ENCODE measurements around the gene BCS1L. TPM values are rescaled to one million over a fixed set of nuclear protein-coding genes. Genes with fewer than 3 reads are reported as not detected.

Gene BCS1L
- total and polyA plus RNA-seq, 8 donors = 2.3 to 77.3 (median 19.5) TPM

DNA sequence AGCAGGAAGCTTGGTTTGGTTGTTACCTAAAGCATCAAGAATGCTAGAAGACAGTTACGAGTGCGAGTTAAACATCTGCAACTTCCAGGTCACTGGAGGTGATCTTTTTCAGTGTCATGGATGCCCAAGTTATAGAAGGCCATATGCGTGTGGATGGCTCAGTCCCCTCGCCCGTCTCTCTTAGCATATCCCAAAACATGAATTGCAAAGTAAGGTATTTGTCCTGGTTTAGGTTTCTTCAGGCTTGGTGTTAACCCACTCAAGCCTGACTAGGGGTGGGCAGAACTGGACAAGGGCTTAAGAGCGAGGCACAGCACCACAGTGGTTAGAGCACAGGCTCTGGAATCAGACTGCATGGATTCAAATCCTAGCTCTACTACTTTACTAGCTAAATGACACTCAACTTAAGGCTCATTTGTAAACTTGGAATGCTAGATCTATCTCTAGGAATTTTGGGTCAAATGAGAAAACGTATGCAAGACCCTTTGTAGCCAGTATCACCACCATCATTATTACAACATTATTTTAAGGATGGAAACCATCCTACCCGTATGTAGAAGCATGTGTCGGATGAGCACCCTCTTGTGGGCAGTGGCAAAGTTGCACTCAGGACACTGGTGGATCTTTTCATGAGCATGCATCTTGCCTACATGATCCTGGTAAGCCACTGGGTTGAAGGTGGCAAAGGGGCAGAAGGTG lies 11.2 kb upstream of the BCS1L start:
- DNase-seq = peak; percentile 51 to 79
- intact Hi-C loops (cut with DNase I; ENCODE audit: low total_unique reads) = no loop called here
- Histone ChIP-seq H3K9me3 (no peaks in the 10 kb centered on the region), H3K36me3 (peaks cover 82 to 99% (median 98%) of the 10 kb centered on the region in 4 donors), H3K4me1 (no peaks in the 10 kb centered on the region), H3K27me3 (no peaks in the 10 kb centered on the region), H3K27ac (no peak overlapping the region), H3K4me3 (no peak overlapping the region)
- TF ChIP-seq, protein P1, sequence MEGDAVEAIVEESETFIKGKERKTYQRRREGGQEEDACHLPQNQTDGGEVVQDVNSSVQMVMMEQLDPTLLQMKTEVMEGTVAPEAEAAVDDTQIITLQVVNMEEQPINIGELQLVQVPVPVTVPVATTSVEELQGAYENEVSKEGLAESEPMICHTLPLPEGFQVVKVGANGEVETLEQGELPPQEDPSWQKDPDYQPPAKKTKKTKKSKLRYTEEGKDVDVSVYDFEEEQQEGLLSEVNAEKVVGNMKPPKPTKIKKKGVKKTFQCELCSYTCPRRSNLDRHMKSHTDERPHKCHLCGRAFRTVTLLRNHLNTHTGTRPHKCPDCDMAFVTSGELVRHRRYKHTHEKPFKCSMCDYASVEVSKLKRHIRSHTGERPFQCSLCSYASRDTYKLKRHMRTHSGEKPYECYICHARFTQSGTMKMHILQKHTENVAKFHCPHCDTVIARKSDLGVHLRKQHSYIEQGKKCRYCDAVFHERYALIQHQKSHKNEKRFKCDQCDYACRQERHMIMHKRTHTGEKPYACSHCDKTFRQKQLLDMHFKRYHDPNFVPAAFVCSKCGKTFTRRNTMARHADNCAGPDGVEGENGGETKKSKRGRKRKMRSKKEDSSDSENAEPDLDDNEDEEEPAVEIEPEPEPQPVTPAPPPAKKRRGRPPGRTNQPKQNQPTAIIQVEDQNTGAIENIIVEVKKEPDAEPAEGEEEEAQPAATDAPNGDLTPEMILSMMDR (IDR thresholded peaks at IDR 0.05) = peak in 5 of 7 experiments; percentile 57 to 78 (median 70)
- TF ChIP-seq POLR2AphosphoS5 (IDR thresholded peaks at IDR 0.05) (peak in 1 of 3 donors; percentile 31), POLR2A (IDR thresholded peaks at IDR 0.05) (no peak), EP300 (IDR thresholded peaks at IDR 0.05) (no peak)
- WGBS, 5 donors = 68 to 72% (median 72%) methylated on average over 9 of the region's 9 CpGs

DNA sequence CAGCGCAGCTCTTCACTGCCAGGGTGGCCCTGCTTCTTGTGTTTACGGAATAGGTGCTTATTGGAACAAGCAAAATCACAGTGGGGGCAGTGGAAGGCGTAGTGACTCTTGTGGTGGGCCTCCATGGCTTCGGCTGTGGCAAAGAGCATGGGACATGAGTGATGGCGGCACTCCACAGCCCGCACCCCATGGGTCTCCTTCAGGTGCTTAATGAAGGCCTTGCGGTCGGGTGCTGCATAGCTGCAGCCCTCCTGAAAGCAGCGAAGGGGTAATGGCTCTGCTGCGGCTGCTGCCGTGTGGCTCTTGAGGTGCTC lies 10.7 kb upstream of the BCS1L start:
- no peak for DNase-seq
- WGBS, 5 donors = 89 to 93% (median 89%) methylated on average over 11 of the region's 11 CpGs
- Histone ChIP-seq H3K36me3 (peaks cover 76 to 99% (median 98%) of the 10 kb centered on the region in 4 donors), H3K9me3 (no peaks in the 10 kb centered on the region), H3K4me3 (no peak overlapping the region), H3K27ac (no peak overlapping the region), H3K27me3 (no peaks in the 10 kb centered on the region), H3K4me1 (no peaks in the 10 kb centered on the region)
- TF ChIP-seq POLR2AphosphoS5 (IDR thresholded peaks at IDR 0.05) (no peak), POLR2A (IDR thresholded peaks at IDR 0.05) (no peak), EP300 (IDR thresholded peaks at IDR 0.05) (no peak)
- TF ChIP-seq, protein P1 (IDR thresholded peaks at IDR 0.05) = no peak
- intact Hi-C loops (cut with DNase I; ENCODE audit: low total_unique reads) = no loop called here

DNA sequence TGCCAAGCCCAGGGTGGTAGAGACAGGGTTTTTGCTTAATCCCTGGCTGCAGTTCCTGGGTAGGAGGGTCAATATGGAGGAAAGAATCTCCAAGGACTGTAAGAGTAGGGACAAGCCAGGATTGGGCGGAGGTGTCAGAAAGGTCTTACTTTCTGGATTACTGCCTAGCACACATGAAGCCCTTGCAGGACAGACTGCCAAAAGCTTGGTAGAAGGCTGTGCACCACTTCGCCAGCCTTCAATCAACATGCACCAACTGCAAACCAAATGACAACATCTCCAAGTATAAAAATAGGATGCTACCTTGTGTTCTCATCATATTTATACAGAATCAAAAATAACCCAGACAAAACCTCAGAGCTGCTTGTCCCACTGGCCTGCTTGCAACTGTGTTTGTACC lies 3.7 kb upstream of the BCS1L start:
- Histone ChIP-seq H3K4me1 (peaks cover 15 to 30% (median 25%) of the 10 kb centered on the region in 4 donors), H3K36me3 (peaks cover 28 to 70% (median 64%) of the 10 kb centered on the region in 4 donors), H3K9me3 (no peaks in the 10 kb centered on the region), H3K4me3 (no peak overlapping the region), H3K27ac (no peak overlapping the region), H3K27me3 (no peaks in the 10 kb centered on the region)
- TF ChIP-seq POLR2A (IDR thresholded peaks at IDR 0.05) (no peak), POLR2AphosphoS5 (IDR thresholded peaks at IDR 0.05) (no peak), EP300 (IDR thresholded peaks at IDR 0.05) (no peak)
- TF ChIP-seq, protein P1 (IDR thresholded peaks at IDR 0.05) = no peak
- intact Hi-C loops (cut with DNase I; ENCODE audit: low total_unique reads) = no loop called here
- DNase-seq = no peak
- 64 to 94% (median 78%) methylated on average over 2 of the region's 2 CpGs for WGBS, 5 donors

DNA sequence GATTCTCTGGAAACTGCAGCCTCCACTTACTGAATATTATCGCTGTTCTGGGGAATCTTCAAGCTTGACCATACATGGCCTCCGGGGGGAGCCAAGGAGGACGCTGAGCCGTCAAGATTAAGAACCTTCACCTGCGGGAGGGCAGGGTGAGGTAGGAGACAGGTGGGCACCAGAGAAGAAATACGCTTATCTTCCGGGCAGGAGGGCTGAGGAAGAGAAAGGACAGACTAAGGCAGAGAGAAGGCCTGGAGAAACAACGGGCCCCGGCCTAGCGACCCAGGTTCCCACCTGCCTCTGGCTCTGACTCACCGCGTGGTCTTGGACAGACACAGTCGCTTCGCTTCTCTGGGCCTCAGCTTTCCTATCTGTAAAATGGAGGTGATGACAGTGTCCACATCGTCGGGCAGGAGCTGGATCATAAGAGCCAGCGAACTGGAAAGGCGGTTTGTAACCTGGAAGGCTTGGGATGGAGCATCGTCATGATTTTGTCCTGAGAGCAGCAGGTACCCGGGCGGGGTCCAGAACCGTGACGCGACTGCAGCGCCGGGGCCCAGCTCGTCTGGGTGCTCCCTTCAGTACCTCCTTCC lies 719 bp upstream of the BCS1L start:
- peak overlapping the region; percentile 73 to 87 (median 81) for H3K27ac ChIP-seq
- intact Hi-C loops (cut with DNase I; ENCODE audit: low total_unique reads) = no loop called here
- peak; percentile 49 to 75 for DNase-seq
- H3K9me3 ChIP-seq = no peaks in the 10 kb centered on the region
- TF ChIP-seq, protein P1 (IDR thresholded peaks at IDR 0.05) = peak in 2 of 7 experiments; percentile 23 to 27
- TF ChIP-seq POLR2A (IDR thresholded peaks at IDR 0.05) (no peak), EP300 (IDR thresholded peaks at IDR 0.05) (no peak), POLR2AphosphoS5 (IDR thresholded peaks at IDR 0.05) (no peak)
- H3K27me3 ChIP-seq = no peaks in the 10 kb centered on the region
- 0 to 3% (median 1%) methylated on average over 22 to 27 of the region's 27 CpGs for WGBS, 5 donors
- H3K4me3 ChIP-seq = peak overlapping the region; percentile 71 to 91 (median 87)
- H3K4me1 ChIP-seq = peaks cover 15 to 33% (median 27%) of the 10 kb centered on the region in 4 donors
- peaks cover 31 to 65% (median 58%) of the 10 kb centered on the region in 4 donors for H3K36me3 ChIP-seq

Measured in stomach (tissue), 9 donors.